Nephron progenitor cell (in vitro differentiated cells): ENCODE measurements around the gene CPNE9.

Experiments used
- DNase-seq: peaks from one replicate; pipeline ENCODE4 v3.0.0; 2021
- H3K27ac Mint-ChIP-seq: 2 replicates; pipeline ENCODE4 v1.8.0; 2021; ENCODE audit warnings: mild to moderate bottlenecking, moderate library complexity, mixed read lengths
- H3K27me3 Mint-ChIP-seq: 2 replicates; pipeline ENCODE4 v1.8.0; 2021; ENCODE audit warnings: mild to moderate bottlenecking, low read depth, mixed read lengths; ENCODE audit not compliant: poor library complexity
- H3K36me3 Mint-ChIP-seq: 2 replicates; pipeline ENCODE4 v1.8.0; 2021; ENCODE audit warnings: low read depth, mixed read lengths
- H3K4me1 Mint-ChIP-seq: 2 replicates; pipeline ENCODE4 v1.8.0; 2021; ENCODE audit warnings: mixed read lengths
- H3K4me3 Mint-ChIP-seq: 2 replicates; pipeline ENCODE4 v1.8.0; 2021; ENCODE audit warnings: mild to moderate bottlenecking, moderate library complexity, mixed read lengths
- H3K9me3 Mint-ChIP-seq: 2 replicates; pipeline ENCODE4 v1.8.0; 2021; ENCODE audit warnings: mild to moderate bottlenecking, moderate library complexity, mixed read lengths
- CTCF ChIP-seq: fragments of 200-600 bp; sonication (generic); IDR thresholded peaks from 2 replicates; pipeline ENCODE4 v1.5.0; 2021; ENCODE audit warnings: antibody characterized with exemption

Gene CPNE9

DNA sequence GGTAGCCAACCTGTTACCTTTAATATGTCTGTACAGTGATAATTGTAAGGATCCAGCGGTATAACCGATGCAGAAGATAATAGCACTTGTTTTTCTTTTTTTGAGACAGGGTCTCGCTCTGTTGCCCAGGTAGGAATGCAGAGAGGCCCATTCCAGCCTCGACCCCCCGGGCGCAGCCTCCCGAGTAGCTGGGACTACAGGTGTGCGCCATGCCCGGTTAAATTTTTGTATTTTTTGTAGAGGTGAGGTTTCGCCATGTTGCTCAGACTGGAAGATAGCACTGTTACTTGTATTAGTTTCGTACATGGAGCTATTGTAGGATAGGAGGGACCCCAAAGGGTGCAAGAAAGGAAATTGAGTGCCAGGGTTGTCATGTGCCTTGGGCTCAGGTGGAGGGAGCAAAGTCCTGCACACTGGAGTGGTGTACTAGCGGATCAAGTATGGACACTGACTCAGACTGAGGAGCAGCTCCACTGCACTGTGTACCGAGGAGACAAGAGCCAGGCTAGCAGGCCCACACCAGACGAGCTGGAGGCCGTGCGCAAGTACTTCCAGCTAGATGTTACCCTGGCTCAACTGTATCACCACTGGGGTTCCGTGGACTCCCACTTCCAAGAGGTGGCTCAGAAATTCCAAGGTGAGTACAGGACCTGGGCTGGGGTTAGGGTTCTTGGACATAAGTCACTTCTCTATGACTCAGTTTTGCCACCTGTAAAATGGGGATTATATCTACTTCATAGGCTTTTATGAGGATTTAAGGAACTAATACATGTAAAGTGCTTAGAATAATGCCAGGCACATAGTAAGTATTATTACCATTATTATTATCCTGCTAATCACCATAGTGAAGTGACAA lies 47.2 kb downstream of the CPNE9 start:
- peaks cover 54% of the 10 kb centered on the region for H3K36me3 Mint-ChIP-seq
- H3K4me1 Mint-ChIP-seq = peaks cover 31% of the 10 kb centered on the region
- no peak overlapping the region for H3K27ac Mint-ChIP-seq
- TF ChIP-seq CTCF = no peak
- H3K27me3 Mint-ChIP-seq = peaks cover 3% of the 10 kb centered on the region
- H3K4me3 Mint-ChIP-seq = peak overlapping the region; percentile 94
- no peaks in the 10 kb centered on the region for H3K9me3 Mint-ChIP-seq
- DNase-seq = no peak

DNA sequence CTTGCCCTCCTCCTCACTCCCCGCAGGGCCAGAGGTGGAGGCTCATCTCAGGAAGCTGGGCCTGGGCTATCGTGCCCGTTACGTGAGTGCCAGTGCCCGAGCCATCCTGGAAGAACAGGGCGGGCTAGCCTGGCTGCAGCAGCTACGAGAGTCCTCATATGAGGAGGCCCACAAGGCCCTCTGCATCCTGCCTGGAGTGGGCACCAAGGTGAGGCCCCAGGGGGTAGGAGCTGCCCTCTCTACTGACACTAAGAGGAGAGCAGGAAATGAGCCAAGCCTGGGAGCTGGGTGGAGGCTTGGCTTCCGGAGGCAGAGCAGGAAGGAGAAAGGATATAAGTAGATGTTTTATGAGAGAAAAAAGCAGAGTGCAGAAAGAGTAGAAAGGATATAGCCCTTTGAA lies 51.0 kb downstream of the CPNE9 start:
- Mint-ChIP-seq H3K27me3 (peaks cover 3% of the 10 kb centered on the region), H3K9me3 (no peaks in the 10 kb centered on the region), H3K4me3 (no peak overlapping the region), H3K4me1 (peaks cover 22% of the 10 kb centered on the region), H3K27ac (no peak overlapping the region), H3K36me3 (peaks cover 51% of the 10 kb centered on the region)
- no peak for DNase-seq
- no peak for TF ChIP-seq CTCF

- DNase-seq = no peak
- Mint-ChIP-seq H3K27me3 (no peaks in the 10 kb centered on the region), H3K27ac (no peak overlapping the region), H3K9me3 (no peaks in the 10 kb centered on the region), H3K4me3 (no peak overlapping the region), H3K36me3 (peaks cover 51% of the 10 kb centered on the region), H3K4me1 (no peaks in the 10 kb centered on the region)
- no peak for TF ChIP-seq CTCF
Observed at GRCh38 chr3:9757427-9757826, 53.8 kb downstream of the CPNE9 start.

- Mint-ChIP-seq H3K4me1 (peaks cover 3% of the 10 kb centered on the region), H3K36me3 (peaks cover 44% of the 10 kb centered on the region), H3K9me3 (no peaks in the 10 kb centered on the region), H3K27me3 (no peaks in the 10 kb centered on the region), H3K27ac (peak overlapping the region; percentile 41), H3K4me3 (no peak overlapping the region)
- no peak for DNase-seq
- TF ChIP-seq CTCF = no peak
Observed at GRCh38 chr3:9760779-9761505, 57.3 kb downstream of the CPNE9 start.

GRCh38 chr3:9761919-9762318 lies 58.3 kb downstream of the CPNE9 start:
- Mint-ChIP-seq H3K27me3 (no peaks in the 10 kb centered on the region), H3K4me3 (no peak overlapping the region), H3K9me3 (no peaks in the 10 kb centered on the region), H3K36me3 (peaks cover 36% of the 10 kb centered on the region), H3K4me1 (peaks cover 6% of the 10 kb centered on the region), H3K27ac (no peak overlapping the region)
- TF ChIP-seq CTCF = no peak
- no peak for DNase-seq
